NCI-H1092 (cell line): ENCODE measurements around the gene SDR39U1.
"Not testable (repeated sequence)": the region's sequence is repeated elsewhere in the genome, so short reads cannot be mapped to it uniquely, and the experiment has no call there.

Source experiments
- DNase-seq: peaks from one replicate; lab custom pipeline; 2025; lab: John Stamatoyannopoulos, UW

The SDR39U1 gene, protein sequence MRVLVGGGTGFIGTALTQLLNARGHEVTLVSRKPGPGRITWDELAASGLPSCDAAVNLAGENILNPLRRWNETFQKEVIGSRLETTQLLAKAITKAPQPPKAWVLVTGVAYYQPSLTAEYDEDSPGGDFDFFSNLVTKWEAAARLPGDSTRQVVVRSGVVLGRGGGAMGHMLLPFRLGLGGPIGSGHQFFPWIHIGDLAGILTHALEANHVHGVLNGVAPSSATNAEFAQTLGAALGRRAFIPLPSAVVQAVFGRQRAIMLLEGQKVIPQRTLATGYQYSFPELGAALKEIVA

GRCh38 chr14:24442240-24443052 is at the start of gene SDR39U1:
Gene SDR39U1, minus strand, starts transcription at chr14:24442776. Its CDS starts 7 bp downstream, at chr14:24442769.
- peak; percentile 100 for DNase-seq

- not testable (repeated sequence) for DNase-seq
Measured at GRCh38 chr14:24491586-24492408, 49.2 kb upstream of the SDR39U1 start.

- DNase-seq, result no peak
Measured at GRCh38 chr14:24483604-24484252, 41.2 kb upstream of the SDR39U1 start.

- DNase-seq, result not testable (repeated sequence)
Measured at GRCh38 chr14:24482699-24483303, 40.2 kb upstream of the SDR39U1 start.

- peak; percentile 0 for DNase-seq
Measured at GRCh38 chr14:24481622-24482324, 39.2 kb upstream of the SDR39U1 start.

DNA sequence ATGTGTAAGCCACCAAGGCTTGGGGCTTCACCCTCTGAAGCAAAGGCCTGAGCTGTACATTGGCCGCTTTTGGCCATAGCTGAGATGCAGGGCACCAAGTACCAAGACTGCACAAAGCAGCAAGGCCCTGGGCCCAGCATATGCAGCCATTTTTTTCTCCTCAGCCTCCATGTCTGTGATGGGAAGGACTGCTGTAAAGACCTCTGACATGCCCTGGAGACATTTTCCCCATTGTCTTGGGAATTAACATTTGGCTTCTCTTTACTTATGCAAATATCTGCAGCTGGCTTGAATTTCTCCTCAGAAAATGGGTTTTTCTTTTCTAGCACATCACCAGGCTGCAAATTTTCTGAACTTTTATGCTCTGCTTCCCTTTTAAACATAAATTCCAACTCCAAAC is 37.4 kb upstream of the SDR39U1 start:
- DNase-seq, result not testable (repeated sequence)

DNA sequence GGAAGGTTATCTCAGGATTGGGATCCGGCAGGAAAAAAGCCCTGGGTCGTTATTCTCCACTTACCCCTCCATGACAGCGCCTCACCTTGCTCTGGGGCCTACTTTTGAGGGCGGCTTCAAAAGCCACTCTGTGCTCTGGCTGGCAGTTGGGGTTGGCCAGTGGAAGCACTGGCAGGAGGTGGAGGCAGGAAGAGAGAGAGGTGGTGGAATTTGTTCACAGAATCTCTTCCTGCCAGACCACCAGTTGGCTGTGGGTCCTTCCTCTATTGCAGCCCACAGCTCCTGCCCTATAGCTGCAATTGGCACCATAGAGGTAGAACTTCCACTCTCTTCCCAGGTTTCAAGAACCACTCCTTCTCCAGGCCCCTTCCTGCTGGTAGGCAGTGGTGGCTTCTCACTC is 32.7 kb upstream of the SDR39U1 start:
- DNase-seq, result no peak

- DNase-seq, result no peak
Measured at GRCh38 chr14:24473211-24473610, 30.6 kb upstream of the SDR39U1 start.

DNA sequence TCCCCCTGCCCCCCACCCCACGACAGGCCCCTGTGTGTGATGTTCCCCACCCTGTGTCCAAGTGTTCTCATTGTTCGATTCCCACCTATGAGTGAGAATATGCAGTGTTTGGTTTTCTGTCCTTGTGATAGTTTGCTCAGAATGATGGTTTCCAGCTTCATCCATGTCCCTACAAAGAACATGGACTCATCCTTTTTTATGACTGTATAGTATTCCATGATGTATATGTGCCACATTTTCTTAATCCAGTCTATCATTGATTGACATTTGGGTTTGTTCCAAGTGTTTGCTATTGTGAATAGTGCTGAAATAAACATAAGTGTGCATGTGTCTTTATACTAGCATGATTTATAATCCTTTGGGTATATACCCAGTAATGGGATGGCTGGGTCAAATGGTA is 27.9 kb upstream of the SDR39U1 start:
- DNase-seq, result not testable (repeated sequence)

GRCh38 chr14:24465805-24466204 is 23.2 kb upstream of the SDR39U1 start:
- DNase-seq, result no peak

GRCh38 chr14:24465368-24465767 is 22.8 kb upstream of the SDR39U1 start:
- DNase-seq, result no peak

GRCh38 chr14:24463884-24464785 is 21.6 kb upstream of the SDR39U1 start:
- DNase-seq, result no peak

DNA sequence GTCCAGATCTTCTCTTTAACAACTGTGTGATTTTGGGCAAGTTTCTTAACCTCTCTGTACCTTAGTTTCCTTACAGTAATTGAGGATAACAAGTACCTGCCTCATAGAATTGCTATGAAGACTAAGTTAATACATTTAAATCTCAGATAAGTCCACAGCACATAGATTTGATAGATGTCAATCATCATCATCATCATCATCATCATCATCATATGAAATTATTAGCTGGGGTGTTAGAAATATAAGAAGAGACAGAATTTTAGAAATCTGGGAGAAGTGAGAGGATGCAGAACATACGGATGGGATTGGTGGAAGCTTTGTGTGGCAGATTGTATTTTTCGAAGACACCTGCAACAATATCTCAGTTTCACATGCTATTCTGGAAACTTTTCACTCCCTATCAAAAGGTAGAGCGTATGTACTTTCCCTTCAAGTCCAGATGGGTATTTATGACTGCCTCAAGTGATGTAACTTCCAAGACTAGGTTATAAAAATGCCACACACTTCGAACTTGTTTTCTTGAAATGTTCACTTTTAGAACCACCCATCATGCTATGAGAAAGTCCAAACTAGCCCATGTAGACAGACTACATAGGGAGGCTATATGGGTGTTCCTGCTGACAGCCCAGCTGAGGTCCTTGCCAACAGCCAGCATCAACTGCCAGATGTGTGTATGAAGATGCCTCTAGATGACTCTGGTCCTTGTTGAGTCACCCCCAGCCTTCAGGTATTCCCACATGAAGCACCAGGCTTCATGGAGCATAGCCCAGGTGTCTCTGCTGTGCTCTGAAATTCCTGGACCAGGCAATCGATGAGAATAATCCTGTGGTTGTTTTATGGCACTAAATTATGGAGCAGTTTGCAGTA is 20.7 kb upstream of the SDR39U1 start:
- DNase-seq, result peak; percentile 3

GRCh38 chr14:24461336-24461735 is 18.8 kb upstream of the SDR39U1 start:
- no peak for DNase-seq

- peak; percentile 10 for DNase-seq
Measured at GRCh38 chr14:24459331-24459730, 16.8 kb upstream of the SDR39U1 start.

DNA sequence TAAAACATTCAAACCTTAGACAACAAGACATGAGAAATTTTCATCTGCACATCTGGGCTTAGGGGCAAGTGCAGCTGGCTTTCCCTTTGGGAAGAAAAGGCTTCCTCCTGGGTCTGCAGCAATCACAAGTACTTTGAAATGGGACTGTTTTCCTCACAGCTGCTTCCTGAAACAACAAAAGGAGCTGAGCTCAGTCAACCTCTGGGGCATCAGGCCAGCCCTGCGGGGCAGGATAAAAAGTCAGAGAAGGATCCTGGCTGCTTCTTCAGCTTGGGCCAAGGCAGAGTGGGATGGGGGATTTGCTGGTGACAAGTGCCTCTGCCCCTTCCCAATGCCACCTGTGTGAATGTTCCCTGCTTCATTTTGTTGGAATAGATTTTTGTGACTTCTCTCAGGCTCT is 16.2 kb upstream of the SDR39U1 start:
- no peak for DNase-seq

DNA sequence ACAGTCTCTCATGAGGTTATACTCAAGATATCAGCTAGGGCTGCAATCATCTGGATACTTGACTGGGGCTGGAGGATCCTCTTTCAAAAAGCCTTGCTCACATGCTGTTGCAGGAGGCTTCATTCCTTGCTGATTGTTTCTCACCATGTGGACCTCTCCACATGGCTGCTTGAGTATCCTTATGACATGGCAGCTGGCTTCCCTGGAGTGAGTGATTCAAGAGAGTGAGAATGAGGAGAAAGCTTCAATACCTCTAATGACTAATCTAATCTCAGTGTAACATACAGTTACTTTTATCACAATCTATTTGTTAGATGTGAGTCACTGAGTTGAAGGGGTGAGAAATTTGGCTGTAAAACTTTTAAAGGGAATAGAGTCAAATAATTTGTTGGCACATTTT is 14.4 kb upstream of the SDR39U1 start:
- DNase-seq, result no peak

DNA sequence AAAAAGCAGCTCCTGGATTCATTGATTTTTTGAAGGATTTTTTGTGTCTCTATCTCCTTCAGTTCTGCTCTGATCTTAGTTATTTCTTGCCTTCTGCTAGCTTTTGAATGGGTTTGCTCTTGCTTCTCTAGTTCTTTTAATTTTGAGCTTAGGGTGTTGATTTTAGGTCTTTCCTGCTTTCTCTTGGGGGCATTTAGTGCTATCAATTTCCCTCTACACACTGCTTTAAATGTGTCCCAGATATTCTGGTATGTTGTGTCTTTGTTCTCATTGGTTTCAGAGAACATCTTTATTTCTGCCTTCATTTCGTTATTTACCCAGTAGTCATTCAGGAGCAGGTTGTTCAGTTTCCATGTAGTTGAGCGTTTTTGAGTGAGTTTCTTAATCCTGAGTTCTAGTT is 8.3 kb upstream of the SDR39U1 start:
- DNase-seq, result not testable (repeated sequence)
